ENCODE data around the gene ZNF790. TPM values are rescaled to one million over a fixed set of nuclear protein-coding genes. Genes with fewer than 3 reads are reported as not detected.
"Not testable (repeated sequence)": the region's sequence is repeated elsewhere in the genome, so short reads cannot be mapped to it uniquely, and the experiment has no call there.

Gene ZNF790
- total RNA-seq, 1 experiment from 2014 or later: 1.2 TPM

GRCh38 chr19:36805364-36805763 is 32.8 kb downstream of the ZNF790 start:
- no peak overlapping the region for H3K4me3 ChIP-seq (ENCODE audit: low read length)
- H3K4me1 ChIP-seq (ENCODE audit: insufficient read depth, low read length): no peaks in the 10 kb centered on the region
- H3K9me2 ChIP-seq (replicated peaks; ENCODE audit: low read length): no peaks in the 10 kb centered on the region
- H3F3A ChIP-seq (ENCODE audit: low read length, unreplicated experiment): no peaks in the 10 kb centered on the region
- H3K79me2 ChIP-seq (ENCODE audit: low read length): no peaks in the 10 kb centered on the region
- no peaks in the 10 kb centered on the region for H4K20me1 ChIP-seq (ENCODE audit: low read length)
- intact Hi-C loops (cut with micrococcal nuclease): no loop called here
- H3K27ac ChIP-seq (ENCODE audit: low read length): no peak overlapping the region
- BruUV-seq (replicated peaks): no TSS peak
- no peak for ATAC-seq
- ChIA-PET POLR2A (ENCODE audit: unreplicated experiment) (no interaction called here), CTCF (no interaction called here)
- no peaks in the 10 kb centered on the region for H3K27me3 ChIP-seq (ENCODE audit: low read length)
- no peak for DNase-seq
- no peak overlapping the region for H3K4me2 ChIP-seq (ENCODE audit: low read length)
- 0 out of 2 replicates have a peak, but pooled peaks cover 4% of the 10 kb centered on the region for H3K9me3 ChIP-seq (ENCODE audit: low read length)
- H2AFZ ChIP-seq (ENCODE audit: low read length): no peak overlapping the region
- H3K36me3 ChIP-seq (ENCODE audit: low read depth, low read length): no peaks in the 10 kb centered on the region
- no peak for TF ChIP-seq EZH2 (IDR thresholded peaks at IDR 0.05; ENCODE audit: low read length, unreplicated experiment)
- no peak overlapping the region for H3K9ac ChIP-seq (ENCODE audit: low read length)

- H3K79me2 ChIP-seq (ENCODE audit: low read length): no peaks in the 10 kb centered on the region
- no peaks in the 10 kb centered on the region for H3F3A ChIP-seq (ENCODE audit: low read length, unreplicated experiment)
- no peaks in the 10 kb centered on the region for H3K36me3 ChIP-seq (ENCODE audit: low read depth, low read length)
- ChIA-PET CTCF (no interaction called here), POLR2A (ENCODE audit: unreplicated experiment) (no interaction called here)
- no peak overlapping the region for H3K9ac ChIP-seq (ENCODE audit: low read length)
- BruUV-seq (replicated peaks): TSS peak; percentile 85
- no peaks in the 10 kb centered on the region for H4K20me1 ChIP-seq (ENCODE audit: low read length)
- H3K27me3 ChIP-seq (ENCODE audit: low read length): no peaks in the 10 kb centered on the region
- H3K4me2 ChIP-seq (ENCODE audit: low read length): no peak overlapping the region
- TF ChIP-seq CTCF (conservative IDR thresholded peaks at IDR 0.05; ENCODE audit: low read depth, low read length): no peak
- TF ChIP-seq EZH2 (IDR thresholded peaks at IDR 0.05; ENCODE audit: low read length, unreplicated experiment): no peak
- no peak for TF ChIP-seq EZH2phosphoT487 (IDR thresholded peaks at IDR 0.05; ENCODE audit: borderline replicate concordance, low read length)
- no peaks in the 10 kb centered on the region for H3K9me2 ChIP-seq (replicated peaks; ENCODE audit: low read length)
- DNase-seq (no peak), ATAC-seq (no peak)
- H3K27ac ChIP-seq (ENCODE audit: low read length): no peak overlapping the region
- no peaks in the 10 kb centered on the region for H3K4me1 ChIP-seq (ENCODE audit: insufficient read depth, low read length)
- H3K9me3 ChIP-seq (ENCODE audit: low read length): peaks cover 4% of the 10 kb centered on the region; the same call in 1 of the 2 replicates
- no peak overlapping the region for H3K4me3 ChIP-seq (ENCODE audit: low read length)
- 0 out of 2 replicates have a peak overlapping the region, but pooled peaks have one; percentile 22 for H2AFZ ChIP-seq (ENCODE audit: low read length)
- intact Hi-C loops (cut with micrococcal nuclease): no loop called here
Measured at GRCh38 chr19:36797786-36798108, 40.4 kb downstream of the ZNF790 start.

- Histone ChIP-seq H3K79me2 (ENCODE audit: low read length) (no peaks in the 10 kb centered on the region), H3K27ac (ENCODE audit: low read length) (no peak overlapping the region), H3K27me3 (ENCODE audit: low read length) (no peaks in the 10 kb centered on the region), H3K36me3 (ENCODE audit: low read depth, low read length) (no peaks in the 10 kb centered on the region), H3K4me1 (ENCODE audit: insufficient read depth, low read length) (no peaks in the 10 kb centered on the region), H4K20me1 (ENCODE audit: low read length) (no peaks in the 10 kb centered on the region), H3K4me3 (ENCODE audit: low read length) (no peak overlapping the region), H2AFZ (ENCODE audit: low read length) (no peak overlapping the region), H3K4me2 (ENCODE audit: low read length) (no peak overlapping the region), H3F3A (ENCODE audit: low read length, unreplicated experiment) (no peaks in the 10 kb centered on the region), H3K9me3 (ENCODE audit: low read length) (peaks cover 4% of the 10 kb centered on the region; the same call in 1 of the 2 replicates), H3K9ac (ENCODE audit: low read length) (no peak overlapping the region), H3K9me2 (replicated peaks; ENCODE audit: low read length) (no peaks in the 10 kb centered on the region)
- no TSS peak for BruUV-seq (replicated peaks)
- intact Hi-C loops (cut with micrococcal nuclease): no loop called here
- TF ChIP-seq EZH2phosphoT487 (IDR thresholded peaks at IDR 0.05; ENCODE audit: borderline replicate concordance, low read length) (no peak), CTCF (conservative IDR thresholded peaks at IDR 0.05; ENCODE audit: low read depth, low read length) (no peak), EZH2 (IDR thresholded peaks at IDR 0.05; ENCODE audit: low read length, unreplicated experiment) (no peak)
- ChIA-PET CTCF (no interaction called here), POLR2A (ENCODE audit: unreplicated experiment) (no interaction called here)
- DNase-seq: no peak
- no peak for ATAC-seq
Measured at GRCh38 chr19:36796714-36796992, 41.5 kb downstream of the ZNF790 start.

DNA sequence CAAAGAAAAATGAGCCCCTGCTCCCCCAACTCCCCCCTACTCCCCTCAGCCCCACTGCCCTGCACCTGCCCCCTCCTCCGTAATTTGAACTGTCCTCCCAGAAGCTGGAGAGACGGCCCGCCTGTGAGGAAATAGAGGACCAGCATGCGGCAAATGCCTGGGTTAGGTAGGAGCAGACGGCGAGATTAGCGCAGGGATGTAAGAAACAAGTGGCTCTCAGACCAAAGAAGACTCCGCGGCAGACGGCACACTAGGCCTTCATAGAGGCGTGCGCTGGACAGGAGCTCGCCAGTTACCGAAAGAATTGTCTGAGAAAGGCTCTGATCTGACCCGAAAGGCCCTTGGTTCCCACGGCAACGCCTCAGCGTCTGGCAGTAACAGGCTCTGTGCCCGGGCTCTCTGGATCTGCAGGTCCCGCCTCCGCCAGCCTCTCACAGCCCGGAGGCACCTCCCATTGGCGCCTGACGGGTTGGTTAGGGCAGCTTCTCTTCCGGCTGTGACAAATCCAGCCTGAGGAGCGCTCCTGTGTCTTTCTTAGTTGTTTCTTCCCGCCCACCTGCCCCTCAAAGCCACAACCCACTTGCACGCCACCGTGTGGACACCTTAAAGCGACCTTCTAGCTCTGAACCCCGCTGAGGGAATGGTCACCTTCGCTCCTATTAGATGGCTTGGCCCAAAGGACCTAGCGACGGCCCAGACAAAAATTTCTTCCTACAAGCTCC is 46.6 kb downstream of the ZNF790 start:
- H3K9me3 ChIP-seq (ENCODE audit: low read length); H4K20me1 ChIP-seq (ENCODE audit: low read length); H3K27ac ChIP-seq (ENCODE audit: low read length); H3K4me3 ChIP-seq (ENCODE audit: low read length); H3K36me3 ChIP-seq (ENCODE audit: low read depth, low read length); H2AFZ ChIP-seq (ENCODE audit: low read length); CTCF ChIA-PET; H3K4me2 ChIP-seq (ENCODE audit: low read length); H3K9ac ChIP-seq (ENCODE audit: low read length); intact Hi-C loops (cut with micrococcal nuclease); H3K79me2 ChIP-seq (ENCODE audit: low read length); DNase-seq; H3F3A ChIP-seq (ENCODE audit: low read length, unreplicated experiment); H3K9me2 ChIP-seq (replicated peaks; ENCODE audit: low read length); H3K4me1 ChIP-seq (ENCODE audit: insufficient read depth, low read length); POLR2A ChIA-PET (ENCODE audit: unreplicated experiment); ATAC-seq; BruUV-seq (replicated peaks); H3K27me3 ChIP-seq (ENCODE audit: low read length): not testable (repeated sequence)

Data from PC-3 (cell line).